GM23248 (cell line): ENCODE results near the gene HUWE1.

Experiments used
- EZH2 ChIP-seq: fragments of 200-600 bp; sonication (generic); IDR thresholded peaks from 2 replicates; pipeline ENCODE4 v1.6.1; 2018; ENCODE audit warnings: antibody characterized with exemption, mild to moderate bottlenecking; ENCODE audit not compliant: insufficient read depth, poor library complexity, severe bottlenecking
- EZH2phosphoT487 ChIP-seq: fragments of 200-600 bp; sonication (generic); IDR thresholded peaks from 2 replicates; pipeline ENCODE4 v1.6.1; 2018; ENCODE audit warnings: antibody characterized with exemption, moderate library complexity, mild to moderate bottlenecking, low read depth; ENCODE audit not compliant: insufficient read depth

GRCh38 chrX:53639257-53639656, 47.3 kb downstream of the HUWE1 start:
- TF ChIP-seq EZH2phosphoT487 (no peak), EZH2 (no peak)
